Medulla oblongata (tissue), 1 donor: ENCODE data around the gene NEO1.

Experiments used
- DNase-seq: peaks from one replicate; pipeline ENCODE4 v3.0.0-alpha.2; 2015; ENCODE audit errors: extremely low spot score

The NEO1 gene

DNA sequence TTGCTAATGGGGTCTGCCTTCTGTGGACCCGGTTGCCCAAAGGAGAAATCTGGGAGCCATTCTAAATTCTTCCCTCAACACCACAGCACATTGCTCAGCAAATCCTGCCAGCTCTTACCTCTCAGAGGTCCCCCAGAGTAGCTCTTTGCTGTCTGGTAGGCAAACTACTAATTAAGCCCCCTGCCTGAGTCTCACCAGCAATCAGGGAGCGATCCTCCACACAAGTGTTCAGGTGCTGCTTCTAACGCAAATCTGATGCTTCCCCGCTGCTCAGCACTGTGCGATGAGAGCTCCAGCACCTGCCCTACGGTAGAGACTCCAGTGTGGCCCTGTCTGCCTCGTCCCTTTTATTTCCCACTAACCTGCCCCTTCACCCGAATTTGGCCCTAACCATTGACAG lies 256.0 kb downstream of the NEO1 start:
- no peak for DNase-seq

DNA sequence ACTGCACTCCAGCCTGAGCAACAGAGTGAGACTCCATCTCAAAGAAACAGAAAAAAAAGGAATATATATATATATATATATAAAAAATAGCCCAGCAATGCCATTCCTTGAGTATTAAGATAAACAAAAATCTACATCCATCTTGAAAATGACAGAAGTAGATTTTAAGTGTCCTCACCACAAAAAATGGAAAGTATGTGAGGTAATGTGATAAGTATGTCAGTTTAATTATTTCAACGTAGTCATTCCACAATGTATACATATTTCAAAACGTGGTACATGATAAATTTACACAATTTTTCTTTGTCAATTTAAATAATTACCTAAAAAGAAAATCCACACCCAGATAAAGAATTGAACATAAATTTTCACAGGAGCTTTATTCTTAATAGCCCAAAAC lies 261.6 kb downstream of the NEO1 start:
- DNase-seq = no peak

GRCh38 chr15:73317651-73318462 lies 265.6 kb downstream of the NEO1 start:
- DNase-seq = no peak

- no peak for DNase-seq
Measured at GRCh38 chr15:73318463-73319351, 266.4 kb downstream of the NEO1 start.

- DNase-seq = no peak
Measured at GRCh38 chr15:73319460-73320245, 267.4 kb downstream of the NEO1 start.

DNA sequence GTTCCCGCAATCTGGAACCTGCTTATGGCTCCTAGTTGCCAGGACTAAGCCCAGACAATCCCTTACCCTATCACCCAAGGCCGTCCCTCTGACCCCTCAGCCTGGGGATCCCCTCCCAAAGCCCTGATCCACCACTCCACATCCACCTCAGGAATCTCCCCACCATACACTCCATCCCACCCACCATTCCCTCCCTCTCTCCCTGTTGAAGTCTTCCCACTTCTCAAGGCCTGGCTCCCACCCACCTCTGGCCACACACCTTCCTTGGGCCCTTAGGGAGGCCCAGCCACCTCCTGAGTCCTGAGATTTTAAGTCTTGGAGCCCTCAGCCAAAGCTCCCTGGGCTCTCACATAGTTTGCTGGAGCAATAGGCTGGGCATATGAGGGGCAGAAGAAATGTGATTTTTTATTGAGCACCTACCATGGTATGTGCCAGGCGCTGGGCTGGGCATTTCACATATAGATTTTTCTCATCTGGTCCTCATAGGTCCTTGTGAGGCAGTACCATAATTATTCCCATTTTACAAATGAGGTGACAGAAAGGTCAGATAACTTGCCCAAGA lies 268.4 kb downstream of the NEO1 start:
- no peak for DNase-seq

- no peak for DNase-seq
Measured at GRCh38 chr15:73321496-73322450, 269.5 kb downstream of the NEO1 start.

DNA sequence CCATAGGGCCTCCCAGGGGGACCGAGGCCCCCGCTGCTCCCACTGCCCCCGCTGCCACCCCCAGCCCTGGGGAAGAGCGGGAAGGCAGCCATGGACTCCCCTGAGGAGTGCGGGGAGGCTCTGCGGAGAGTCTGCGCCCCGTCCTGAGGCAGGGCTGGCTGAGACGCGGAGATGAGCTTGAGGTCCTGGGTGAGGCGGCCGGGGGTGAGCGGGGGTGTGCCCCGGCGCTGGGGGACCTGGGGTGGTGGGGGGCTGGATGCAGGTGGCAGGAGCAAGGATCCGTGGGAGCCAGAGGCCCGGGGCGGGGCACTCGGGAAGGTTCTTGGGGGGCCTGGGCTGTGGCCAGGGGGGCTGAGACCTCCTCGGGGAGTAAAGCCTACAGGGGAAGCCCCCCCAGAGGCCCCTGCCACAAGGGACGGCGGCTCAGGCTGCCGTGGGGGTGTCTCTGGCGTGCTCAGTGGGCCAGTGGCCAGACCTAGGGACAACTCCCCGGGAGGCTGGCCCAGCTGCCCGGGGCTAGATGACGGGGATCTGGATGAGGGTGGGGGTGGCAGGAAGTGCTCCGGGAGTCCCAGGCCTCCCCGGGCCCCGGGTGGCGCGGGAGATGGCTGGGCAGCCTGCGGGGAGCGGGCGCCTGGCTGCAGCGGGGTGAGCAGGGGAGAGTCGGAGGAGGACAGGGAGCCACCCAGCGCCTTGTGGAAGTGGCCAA lies 270.6 kb downstream of the NEO1 start:
- DNase-seq = no peak

- DNase-seq = no peak
Measured at GRCh38 chr15:73323374-73323955, 271.2 kb downstream of the NEO1 start.

DNA sequence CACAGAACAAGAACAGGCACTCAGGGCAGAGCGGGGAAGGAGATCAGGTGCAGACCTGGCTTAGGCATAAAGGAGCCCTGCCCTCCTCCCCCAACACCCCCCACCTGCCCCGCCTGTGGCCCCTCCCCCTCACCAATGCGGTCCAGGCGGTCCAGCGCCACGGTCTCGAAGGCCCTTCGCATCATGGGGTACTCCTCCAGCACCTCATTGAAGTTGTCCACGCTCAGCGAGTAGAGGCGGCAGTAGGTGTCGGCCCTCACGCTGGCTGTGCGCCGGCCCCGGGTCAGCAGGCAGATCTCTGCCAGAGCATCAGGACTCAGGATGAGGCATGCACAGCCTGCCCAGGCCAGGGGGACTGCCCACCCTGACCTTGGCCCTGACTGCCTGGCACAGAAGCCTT lies 271.7 kb downstream of the NEO1 start:
- no peak for DNase-seq

DNA sequence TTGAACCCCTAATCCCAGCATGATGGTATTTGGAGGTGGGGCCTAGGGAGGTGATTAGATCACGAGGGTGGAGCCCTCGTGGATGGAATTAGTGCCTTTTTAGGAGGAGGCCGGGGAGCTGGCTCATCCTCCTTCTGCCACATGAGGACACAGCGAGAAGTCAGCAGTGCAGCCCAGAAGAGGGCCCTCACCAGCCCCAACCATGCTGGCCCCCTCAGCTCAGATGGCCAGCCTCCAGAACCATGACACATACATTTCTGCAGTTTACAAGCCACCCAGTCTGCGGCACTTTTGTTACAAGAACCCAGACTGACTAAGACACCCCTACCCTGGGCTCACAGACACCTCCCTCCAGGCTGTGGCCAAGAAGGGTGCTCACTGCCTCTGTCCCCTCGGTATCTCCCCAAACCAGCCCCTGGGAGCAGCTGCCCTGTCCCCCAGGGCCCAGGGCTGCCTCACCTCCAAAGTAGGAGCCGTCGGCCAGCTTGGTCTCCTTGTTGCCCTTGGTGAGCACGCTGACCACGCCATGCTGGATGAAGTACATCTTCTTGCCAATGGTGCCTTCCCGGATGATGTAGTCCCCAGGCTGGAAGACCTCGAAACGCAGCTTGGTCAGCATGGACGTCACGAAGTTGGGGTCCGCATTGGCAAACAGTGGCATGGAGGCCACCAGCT lies 272.4 kb downstream of the NEO1 start:
- no peak for DNase-seq

- no peak for DNase-seq
Measured at GRCh38 chr15:73325191-73325861, 273.1 kb downstream of the NEO1 start.

DNA sequence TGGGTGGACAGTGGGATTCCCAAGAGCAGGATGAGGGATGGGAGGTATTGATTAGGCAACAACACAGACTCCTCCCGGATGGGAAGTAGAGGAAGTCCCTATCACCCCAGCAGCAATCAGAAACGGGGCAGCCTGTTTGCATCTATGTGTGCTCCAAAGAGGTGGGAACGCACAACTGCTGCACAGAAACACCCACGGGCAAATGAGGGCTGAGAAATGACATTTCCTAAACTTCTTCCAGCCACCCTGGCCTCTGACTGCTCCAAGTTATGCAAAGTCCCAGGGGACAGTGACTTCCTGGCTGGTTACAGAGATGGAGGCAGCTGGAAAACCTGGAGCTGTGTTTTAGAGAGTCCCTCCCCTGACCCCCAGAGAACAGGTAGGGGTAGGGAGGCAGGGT lies 273.9 kb downstream of the NEO1 start:
- DNase-seq = no peak

- DNase-seq = no peak
Measured at GRCh38 chr15:73328149-73328820, 276.0 kb downstream of the NEO1 start.

GRCh38 chr15:73328981-73329380 lies 276.7 kb downstream of the NEO1 start:
- no peak for DNase-seq

- no peak for DNase-seq
Measured at GRCh38 chr15:73329501-73330200, 277.4 kb downstream of the NEO1 start.
